Measurements from ENCODE around the gene ADAP2. TPM values are rescaled to one million over a fixed set of nuclear protein-coding genes. Genes with fewer than 3 reads are reported as not detected.

ADAP2 gene
- total RNA-seq, 4 donors from 2014 or later = 17.0 to 64.2 (median 30.8) TPM

DNA sequence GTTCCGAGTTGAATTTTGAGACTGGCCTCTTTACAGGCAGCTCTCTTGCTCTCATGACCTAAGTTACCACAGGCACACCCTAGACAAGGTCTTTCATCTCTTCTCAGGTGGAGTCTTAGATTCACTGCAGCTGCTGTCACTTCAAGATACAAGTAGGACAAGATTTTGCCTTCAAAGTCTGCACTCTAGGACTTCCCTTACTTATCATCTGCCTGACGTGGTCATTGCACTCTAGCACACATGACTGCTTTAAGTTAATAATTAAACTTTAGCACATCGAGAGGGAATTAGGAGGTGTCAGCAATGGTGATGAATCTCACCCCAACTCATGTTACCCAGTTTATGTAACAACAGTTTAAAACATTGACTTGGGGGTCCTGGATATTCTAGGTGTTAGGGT is 74.7 kb downstream of the ADAP2 start:
- no peaks in the 10 kb centered on the region for H3K9me3 ChIP-seq
- 91 to 93% methylated on average over 3 of the region's 3 CpGs for WGBS, 2 donors
- H3K4me3 ChIP-seq = no peak overlapping the region
- no peak overlapping the region for H3K27ac ChIP-seq
- no peaks in the 10 kb centered on the region for H3K4me1 ChIP-seq
- TF ChIP-seq POLR2A (IDR thresholded peaks at IDR 0.05) = no peak
- no peaks in the 10 kb centered on the region for H3K27me3 ChIP-seq
- peaks cover 2 to 98% (median 19%) of the 10 kb centered on the region in 3 donors for H3K36me3 ChIP-seq
- no peak for DNase-seq (ENCODE audit: low spot score in 2 of 2)

DNA sequence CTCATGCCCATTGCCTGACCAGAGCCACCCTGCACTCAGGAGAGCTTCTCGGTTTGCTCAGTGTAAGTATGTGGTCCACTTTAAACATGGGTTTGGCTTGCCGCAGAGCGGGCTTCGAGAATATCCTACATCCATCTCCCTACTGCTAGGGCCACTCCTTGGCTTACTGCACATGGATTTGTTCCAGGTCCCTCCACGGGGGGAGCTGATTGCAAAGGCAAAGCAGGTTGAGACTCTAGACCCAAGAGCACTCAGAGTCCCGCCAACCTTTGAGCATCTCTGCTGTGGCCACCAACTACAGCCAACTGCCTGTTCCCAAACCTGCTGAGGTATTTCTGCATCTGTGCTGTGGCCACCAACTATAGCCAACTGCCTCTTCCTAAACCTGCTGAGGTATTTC is 75.5 kb downstream of the ADAP2 start:
- TF ChIP-seq POLR2A (IDR thresholded peaks at IDR 0.05) (no peak), EP300 (IDR thresholded peaks at IDR 0.05) (no peak)
- TF ChIP-seq, protein P1, sequence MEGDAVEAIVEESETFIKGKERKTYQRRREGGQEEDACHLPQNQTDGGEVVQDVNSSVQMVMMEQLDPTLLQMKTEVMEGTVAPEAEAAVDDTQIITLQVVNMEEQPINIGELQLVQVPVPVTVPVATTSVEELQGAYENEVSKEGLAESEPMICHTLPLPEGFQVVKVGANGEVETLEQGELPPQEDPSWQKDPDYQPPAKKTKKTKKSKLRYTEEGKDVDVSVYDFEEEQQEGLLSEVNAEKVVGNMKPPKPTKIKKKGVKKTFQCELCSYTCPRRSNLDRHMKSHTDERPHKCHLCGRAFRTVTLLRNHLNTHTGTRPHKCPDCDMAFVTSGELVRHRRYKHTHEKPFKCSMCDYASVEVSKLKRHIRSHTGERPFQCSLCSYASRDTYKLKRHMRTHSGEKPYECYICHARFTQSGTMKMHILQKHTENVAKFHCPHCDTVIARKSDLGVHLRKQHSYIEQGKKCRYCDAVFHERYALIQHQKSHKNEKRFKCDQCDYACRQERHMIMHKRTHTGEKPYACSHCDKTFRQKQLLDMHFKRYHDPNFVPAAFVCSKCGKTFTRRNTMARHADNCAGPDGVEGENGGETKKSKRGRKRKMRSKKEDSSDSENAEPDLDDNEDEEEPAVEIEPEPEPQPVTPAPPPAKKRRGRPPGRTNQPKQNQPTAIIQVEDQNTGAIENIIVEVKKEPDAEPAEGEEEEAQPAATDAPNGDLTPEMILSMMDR (IDR thresholded peaks at IDR 0.05) = no peak
- Histone ChIP-seq H3K4me3 (no peak overlapping the region), H3K4me1 (no peaks in the 10 kb centered on the region), H3K27ac (no peak overlapping the region), H3K36me3 (peaks cover 2 to 98% (median 19%) of the 10 kb centered on the region in 3 donors), H3K27me3 (no peaks in the 10 kb centered on the region), H3K9me3 (no peaks in the 10 kb centered on the region)
- DNase-seq (ENCODE audit: low spot score in 2 of 2) = no peak
- 92 to 95% methylated on average over 6 of the region's 6 CpGs for WGBS, 2 donors

- Histone ChIP-seq H3K27me3 (no peaks in the 10 kb centered on the region), H3K4me1 (no peaks in the 10 kb centered on the region), H3K4me3 (no peak overlapping the region), H3K27ac (no peak overlapping the region), H3K9me3 (no peaks in the 10 kb centered on the region), H3K36me3 (peaks cover 2 to 98% (median 19%) of the 10 kb centered on the region in 3 donors)
- TF ChIP-seq POLR2A (IDR thresholded peaks at IDR 0.05) (no peak), EP300 (IDR thresholded peaks at IDR 0.05) (no peak)
- TF ChIP-seq, protein P1 (IDR thresholded peaks at IDR 0.05) = no peak
- no peak for DNase-seq (ENCODE audit: low spot score in 2 of 2)
- 93 to 98% methylated on average over 5 of the region's 5 CpGs for WGBS, 2 donors
These were observed 76.1 kb downstream of the ADAP2 start for GRCh38 chr17:30997842-30998241.

- 91 to 93% methylated on average over 7 of the region's 7 CpGs for WGBS, 2 donors
- peaks cover 0 to 91% (median 18%) of the 10 kb centered on the region in 3 donors for H3K36me3 ChIP-seq
- DNase-seq (ENCODE audit: low spot score in 2 of 2) = no peak
These were observed 80.3 kb downstream of the ADAP2 start for GRCh38 chr17:31002047-31002446.

GRCh38 chr17:31003225-31003866 is 81.6 kb downstream of the ADAP2 start:
- no peak overlapping the region for H3K4me3 ChIP-seq
- WGBS, 2 donors = 97 to 98% methylated on average over 5 of the region's 5 CpGs
- no peak overlapping the region for H3K27ac ChIP-seq
- H3K4me1 ChIP-seq = no peaks in the 10 kb centered on the region
- H3K36me3 ChIP-seq = peaks cover 0 to 78% (median 12%) of the 10 kb centered on the region in 3 donors
- DNase-seq (ENCODE audit: low spot score in 2 of 2) = no peak
- H3K9me3 ChIP-seq = no peaks in the 10 kb centered on the region
- H3K27me3 ChIP-seq = no peaks in the 10 kb centered on the region
- TF ChIP-seq POLR2A (IDR thresholded peaks at IDR 0.05) (no peak), EP300 (IDR thresholded peaks at IDR 0.05) (no peak)
- TF ChIP-seq, protein P1 (IDR thresholded peaks at IDR 0.05) = no peak

More at GRCh38 chr17:31002047-31002446, 80.3 kb downstream of the ADAP2 start:
- Histone ChIP-seq H3K4me3 (no peak overlapping the region), H3K9me3 (no peaks in the 10 kb centered on the region), H3K27me3 (no peaks in the 10 kb centered on the region), H3K4me1 (no peaks in the 10 kb centered on the region), H3K27ac (no peak overlapping the region)
- TF ChIP-seq EP300 (IDR thresholded peaks at IDR 0.05) = no peak
- no peak for TF ChIP-seq POLR2A (IDR thresholded peaks at IDR 0.05)
- TF ChIP-seq, protein P1 (IDR thresholded peaks at IDR 0.05) = no peak
